GM12864 (cell line): ENCODE results near the gene CYP26C1.

Experiments
- DNase-seq: peaks from one replicate; pipeline ENCODE4 v3.0.0-alpha.2; 2011; ENCODE audit warnings: low read depth
- H3K4me3 ChIP-seq: 2 replicates; pipeline ENCODE4 v1.5.1; 2011; ENCODE audit warnings: mild to moderate bottlenecking, low read depth, low read length, control low read depth
- CTCF ChIP-seq: IDR thresholded peaks from 2 replicates; pipeline ENCODE4 v1.5.1; 2011; ENCODE audit warnings: low read depth, mild to moderate bottlenecking, moderate library complexity, low read length, control low read depth, inconsistent platforms; ENCODE audit errors: missing control alignments

Gene CYP26C1

DNA sequence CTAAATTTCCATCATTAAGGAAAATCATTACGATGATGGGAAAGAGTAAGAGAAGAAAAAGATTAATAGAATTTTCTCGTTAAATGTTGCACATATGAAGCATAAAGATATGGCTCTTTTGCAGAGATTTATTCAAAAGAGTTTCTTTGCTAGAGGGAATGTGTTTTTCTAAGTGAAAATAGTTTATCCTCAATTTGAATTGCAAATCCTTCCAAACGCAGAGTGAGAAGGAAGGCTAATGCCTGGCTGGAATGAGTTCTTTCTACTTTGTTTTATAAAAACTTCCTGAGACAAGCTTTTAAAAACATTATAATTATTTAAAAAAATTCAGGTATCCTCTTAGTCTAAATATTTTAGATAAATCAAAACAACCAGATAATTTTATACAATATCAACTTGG lies 27.2 kb downstream of the CYP26C1 start:
- no peak for DNase-seq
- no peak for TF ChIP-seq CTCF
- H3K4me3 ChIP-seq, result no peak overlapping the region

GRCh38 chr10:93088466-93088865 lies 27.9 kb downstream of the CYP26C1 start:
- H3K4me3 ChIP-seq, result no peak overlapping the region
- no peak for TF ChIP-seq CTCF
- no peak for DNase-seq

GRCh38 chr10:93090619-93091018 lies 30.0 kb downstream of the CYP26C1 start:
- H3K4me3 ChIP-seq, result no peak overlapping the region
- no peak for DNase-seq
- no peak for TF ChIP-seq CTCF

DNA sequence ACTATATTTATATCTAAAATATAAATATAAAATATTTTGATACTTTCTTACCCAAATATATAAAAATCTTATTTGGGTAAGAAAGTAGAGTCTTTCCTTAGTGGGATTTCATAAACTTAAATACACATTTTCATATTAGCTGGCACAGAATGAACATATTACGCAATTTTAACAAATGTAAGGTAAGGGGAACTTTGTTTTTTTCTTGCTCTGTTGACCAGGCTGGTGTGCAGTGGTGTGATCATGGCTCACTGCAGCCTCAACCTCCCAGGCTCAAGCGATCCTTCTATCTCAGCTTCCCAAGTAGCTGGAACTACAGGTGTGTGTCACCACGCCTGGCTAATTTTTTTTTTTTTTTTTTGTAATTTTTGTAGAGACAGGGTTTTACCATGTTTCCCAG lies 31.4 kb downstream of the CYP26C1 start:
- TF ChIP-seq CTCF, result no peak
- no peak for DNase-seq
- no peak overlapping the region for H3K4me3 ChIP-seq

DNA sequence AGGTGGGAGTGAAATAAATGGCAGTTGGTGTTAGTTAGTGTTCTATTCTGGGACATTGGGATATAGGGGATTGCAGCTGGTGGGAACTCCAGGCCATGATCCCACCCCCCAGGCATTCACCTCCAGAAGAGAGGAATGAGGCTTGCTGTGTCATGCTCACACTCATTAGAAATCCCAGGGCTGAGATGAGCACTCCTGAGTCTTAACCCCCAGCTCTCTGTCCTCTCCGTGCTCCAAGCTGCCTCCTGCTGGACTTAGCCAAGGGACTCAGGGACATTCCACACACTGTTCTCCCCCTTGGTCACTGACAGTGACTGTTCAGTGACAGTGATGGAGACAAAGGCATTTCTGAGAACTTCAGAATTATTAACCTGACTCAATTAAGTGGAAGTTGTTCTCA lies 34.6 kb downstream of the CYP26C1 start:
- TF ChIP-seq CTCF, result no peak
- no peak overlapping the region for H3K4me3 ChIP-seq
- DNase-seq, result no peak

DNA sequence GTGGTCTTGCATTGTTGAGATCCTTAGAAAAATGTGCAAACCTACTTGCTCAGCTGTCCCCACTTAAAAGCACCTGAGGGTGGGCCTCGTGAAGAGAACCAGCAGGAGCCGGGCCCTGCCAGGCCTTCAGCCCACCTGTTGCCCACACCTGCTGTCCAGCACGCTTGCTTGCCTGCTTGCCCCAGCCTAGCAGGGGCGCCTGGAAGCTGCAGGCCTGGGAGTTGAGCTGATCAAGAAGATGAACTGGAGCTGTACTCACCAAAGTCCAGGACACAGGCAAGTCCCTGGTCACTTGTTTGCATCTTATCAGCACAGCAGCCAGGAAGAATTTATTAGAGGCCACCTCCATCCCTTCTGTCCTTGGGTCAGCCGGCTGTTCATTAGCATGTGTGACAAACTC lies 36.3 kb downstream of the CYP26C1 start:
- no peak overlapping the region for H3K4me3 ChIP-seq
- no peak for DNase-seq
- TF ChIP-seq CTCF, result no peak

GRCh38 chr10:93097386-93097785 lies 36.8 kb downstream of the CYP26C1 start:
- H3K4me3 ChIP-seq, result no peak overlapping the region
- no peak for DNase-seq
- TF ChIP-seq CTCF, result no peak
